Skeletal muscle tissue (tissue), 4 donors: ENCODE results near the gene CCNJ. TPM values are rescaled to one million over a fixed set of nuclear protein-coding genes. Genes with fewer than 3 reads are reported as not detected.
"Not testable (repeated sequence)": the region's sequence is repeated elsewhere in the genome, so short reads cannot be mapped to it uniquely, and the experiment has no call there.

ENCODE experiments used
- H3K27ac ChIP-seq: one replicate; pipeline ENCODE4 v1.7.0; 2013; ENCODE audit warnings: mild to moderate bottlenecking, low read depth, low read length, inconsistent platforms
- H3K27me3 ChIP-seq, 3 donors: one replicate each; pipeline ENCODE4 v1.7.0; 2013; ENCODE audit warnings: low read length in 3 of 3; ENCODE audit not compliant: control insufficient read depth in 3 of 3, insufficient read depth in 3 of 3
- H3K36me3 ChIP-seq, 3 donors: one replicate each; pipeline ENCODE4 v1.7.0; 2013; ENCODE audit warnings: low read length in 3 of 3; ENCODE audit not compliant: control insufficient read depth in 3 of 3, insufficient read depth in 3 of 3
- H3K4me1 ChIP-seq, 3 donors: one replicate each; pipeline ENCODE4 v1.7.0; 2013; ENCODE audit warnings: low read length in 3 of 3, mild to moderate bottlenecking in 3 of 3; ENCODE audit not compliant: control insufficient read depth in 3 of 3, insufficient read depth in 3 of 3
- H3K4me3 ChIP-seq, 3 donors: one replicate each; pipeline ENCODE4 v1.7.0; 2013; ENCODE audit warnings: low read length in 3 of 3
- H3K9ac ChIP-seq, 3 donors: one replicate each; pipeline ENCODE4 v1.7.0; 2013; ENCODE audit warnings: low read length in 3 of 3, mild to moderate bottlenecking in 3 of 3, moderate library complexity in 2 of 3, low read depth in 1 of 3
- H3K9me3 ChIP-seq, 3 donors: one replicate each; pipeline ENCODE4 v1.7.0; 2013; ENCODE audit warnings: low read length in 3 of 3; ENCODE audit not compliant: control insufficient read depth in 3 of 3
- total RNA-seq: library from RNA; depleted of rRNA; stranded (reverse); fragments of >200 nt; gene quantifications from one replicate; pipeline ENCODE4 v1.2.3, GENCODE V29; 2014
- donor health status: Osteomylitis.

CCNJ gene
- total RNA-seq, 1 donor from 2014 or later, result 5.2 TPM

GRCh38 chr10:96025566-96025965 lies 17.8 kb upstream of the CCNJ start:
- no peaks in the 10 kb centered on the region for H3K36me3 ChIP-seq
- H3K9ac ChIP-seq, result no peak overlapping the region
- no peak overlapping the region for H3K27ac ChIP-seq
- no peak overlapping the region for H3K4me3 ChIP-seq
- H3K27me3 ChIP-seq, result no peaks in the 10 kb centered on the region
- H3K9me3 ChIP-seq, result no peaks in the 10 kb centered on the region
- no peaks in the 10 kb centered on the region for H3K4me1 ChIP-seq

GRCh38 chr10:96034625-96035024 lies 8.8 kb upstream of the CCNJ start:
- no peaks in the 10 kb centered on the region for H3K36me3 ChIP-seq
- H3K4me1 ChIP-seq, result no peaks in the 10 kb centered on the region
- H3K9me3 ChIP-seq, result no peaks in the 10 kb centered on the region
- no peaks in the 10 kb centered on the region for H3K27me3 ChIP-seq
- no peak overlapping the region for H3K4me3 ChIP-seq
- H3K9ac ChIP-seq, result no peak overlapping the region
- no peak overlapping the region for H3K27ac ChIP-seq

- Histone ChIP-seq H3K9ac (no peak overlapping the region), H3K27ac (no peak overlapping the region), H3K27me3 (no peaks in the 10 kb centered on the region), H3K9me3 (no peaks in the 10 kb centered on the region), H3K36me3 (no peaks in the 10 kb centered on the region), H3K4me1 (peaks cover 0 to 6% (median 5%) of the 10 kb centered on the region in 3 donors), H3K4me3 (no peak overlapping the region)
These were observed 4.7 kb upstream of the CCNJ start for GRCh38 chr10:96038476-96039387.

- no peak overlapping the region for H3K9ac ChIP-seq
- H3K27me3 ChIP-seq, result no peaks in the 10 kb centered on the region
- no peaks in the 10 kb centered on the region for H3K36me3 ChIP-seq
- peaks cover 0 to 13% (median 11%) of the 10 kb centered on the region in 3 donors for H3K4me1 ChIP-seq
- no peak overlapping the region for H3K4me3 ChIP-seq
- H3K9me3 ChIP-seq, result no peaks in the 10 kb centered on the region
- no peak overlapping the region for H3K27ac ChIP-seq
These were observed 2.2 kb upstream of the CCNJ start for GRCh38 chr10:96041146-96041545.

GRCh38 chr10:96043893-96044715 lies 721 bp downstream of the CCNJ start:
- H3K9ac ChIP-seq, result peak overlapping the region; percentile 84 to 92 (median 89)
- H3K9me3 ChIP-seq, result no peaks in the 10 kb centered on the region
- H3K4me3 ChIP-seq, result peak overlapping the region; percentile 80 to 85 (median 81)
- H3K4me1 ChIP-seq, result peaks cover 0 to 13% (median 11%) of the 10 kb centered on the region in 3 donors
- no peaks in the 10 kb centered on the region for H3K27me3 ChIP-seq
- H3K27ac ChIP-seq, result peak overlapping the region; percentile 59
- H3K36me3 ChIP-seq, result peaks cover 0 to 2% (median 0%) of the 10 kb centered on the region in 3 donors

- no peaks in the 10 kb centered on the region for H3K9me3 ChIP-seq
- peak overlapping the region; percentile 80 to 85 (median 81) for H3K4me3 ChIP-seq
- H3K9ac ChIP-seq, result peak overlapping the region; percentile 84 to 92 (median 89)
- H3K27me3 ChIP-seq, result no peaks in the 10 kb centered on the region
- H3K4me1 ChIP-seq, result peaks cover 0 to 13% (median 11%) of the 10 kb centered on the region in 3 donors
- H3K27ac ChIP-seq, result peak overlapping the region; percentile 59
- H3K36me3 ChIP-seq, result peaks cover 0 to 2% (median 0%) of the 10 kb centered on the region in 3 donors
These were observed 1.4 kb downstream of the CCNJ start for GRCh38 chr10:96044736-96045135.

GRCh38 chr10:96046546-96046945 lies 3.2 kb downstream of the CCNJ start:
- H3K4me3 ChIP-seq, result no peak overlapping the region
- no peak overlapping the region for H3K9ac ChIP-seq
- H3K9me3 ChIP-seq, result no peaks in the 10 kb centered on the region
- peaks cover 0 to 2% (median 0%) of the 10 kb centered on the region in 3 donors for H3K36me3 ChIP-seq
- no peak overlapping the region for H3K27ac ChIP-seq
- H3K4me1 ChIP-seq, result peaks cover 0 to 13% (median 11%) of the 10 kb centered on the region in 3 donors
- H3K27me3 ChIP-seq, result no peaks in the 10 kb centered on the region

GRCh38 chr10:96047004-96047649 lies 3.7 kb downstream of the CCNJ start:
- Histone ChIP-seq H3K4me1 (peaks cover 0 to 13% (median 11%) of the 10 kb centered on the region in 3 donors), H3K4me3 (no peak overlapping the region), H3K36me3 (peaks cover 0 to 2% (median 0%) of the 10 kb centered on the region in 3 donors), H3K27me3 (no peaks in the 10 kb centered on the region), H3K9ac (no peak overlapping the region), H3K9me3 (no peaks in the 10 kb centered on the region), H3K27ac (no peak overlapping the region)

GRCh38 chr10:96047925-96048324 lies 4.5 kb downstream of the CCNJ start:
- H3K27me3 ChIP-seq, H3K36me3 ChIP-seq, H3K9ac ChIP-seq, H3K27ac ChIP-seq, H3K4me1 ChIP-seq, H3K9me3 ChIP-seq, H3K4me3 ChIP-seq: not testable (repeated sequence)
